Peyer's patch (tissue), 4 donors: Measurements from ENCODE around the gene DENND2A.

Source experiments
- POLR2A ChIP-seq, 2 donors: fragments of 450-650 bp; IDR thresholded peaks; one replicate each; pipeline ENCODE4 v1.5.1; 2017; ENCODE audit warnings: antibody characterized with exemption in 2 of 2, mild to moderate bottlenecking in 2 of 2, moderate library complexity in 2 of 2
- TF ChIP-seq, protein P1 (sequence below), 6 experiments: fragments of 450-650 bp in 4 of 6; fragments of 200-600 bp in 2 of 6; sonication (generic) in 1 of 6; IDR thresholded peaks; one replicate each; pipeline ENCODE4 v1.5.1; 2017 to 2019; ENCODE audit warnings: antibody characterized with exemption in 6 of 6, mild to moderate bottlenecking in 3 of 6, moderate library complexity in 1 of 6

DNA sequence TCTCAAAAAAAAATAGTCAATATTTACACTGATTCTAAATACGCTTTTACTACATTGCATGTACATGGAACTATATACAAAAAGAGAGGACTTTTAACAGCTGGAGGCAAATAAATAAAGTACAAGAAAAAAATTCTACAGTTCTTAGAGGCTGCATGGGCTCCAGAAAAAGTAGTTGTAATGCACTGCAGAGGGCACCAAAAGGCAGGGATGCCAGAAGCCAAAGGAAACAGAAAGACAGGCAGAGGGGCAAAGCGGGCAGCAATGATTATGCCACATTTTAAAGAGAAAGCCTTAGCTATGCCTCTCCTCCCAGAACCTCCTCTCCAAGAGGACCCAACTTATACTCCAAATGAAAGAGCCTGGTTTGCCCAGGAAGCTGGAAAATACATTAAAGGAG lies 20.5 kb upstream of the DENND2A start:
- TF ChIP-seq, protein P1, sequence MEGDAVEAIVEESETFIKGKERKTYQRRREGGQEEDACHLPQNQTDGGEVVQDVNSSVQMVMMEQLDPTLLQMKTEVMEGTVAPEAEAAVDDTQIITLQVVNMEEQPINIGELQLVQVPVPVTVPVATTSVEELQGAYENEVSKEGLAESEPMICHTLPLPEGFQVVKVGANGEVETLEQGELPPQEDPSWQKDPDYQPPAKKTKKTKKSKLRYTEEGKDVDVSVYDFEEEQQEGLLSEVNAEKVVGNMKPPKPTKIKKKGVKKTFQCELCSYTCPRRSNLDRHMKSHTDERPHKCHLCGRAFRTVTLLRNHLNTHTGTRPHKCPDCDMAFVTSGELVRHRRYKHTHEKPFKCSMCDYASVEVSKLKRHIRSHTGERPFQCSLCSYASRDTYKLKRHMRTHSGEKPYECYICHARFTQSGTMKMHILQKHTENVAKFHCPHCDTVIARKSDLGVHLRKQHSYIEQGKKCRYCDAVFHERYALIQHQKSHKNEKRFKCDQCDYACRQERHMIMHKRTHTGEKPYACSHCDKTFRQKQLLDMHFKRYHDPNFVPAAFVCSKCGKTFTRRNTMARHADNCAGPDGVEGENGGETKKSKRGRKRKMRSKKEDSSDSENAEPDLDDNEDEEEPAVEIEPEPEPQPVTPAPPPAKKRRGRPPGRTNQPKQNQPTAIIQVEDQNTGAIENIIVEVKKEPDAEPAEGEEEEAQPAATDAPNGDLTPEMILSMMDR (IDR thresholded peaks at IDR 0.05) = no peak
- TF ChIP-seq POLR2A (IDR thresholded peaks at IDR 0.05) = no peak
